Spleen (tissue), 11 donors: ENCODE results near the gene ABCC1. TPM values are rescaled to one million over a fixed set of nuclear protein-coding genes. Genes with fewer than 3 reads are reported as not detected.

ENCODE experiments used
- DNase-seq: peaks from one replicate; pipeline ENCODE4 v3.0.0-alpha.2; 2020
- H3K27ac ChIP-seq, 8 donors: fragments of 200-600 bp; sonication (generic) in 7 of 8; 1 replicate in 4 of 8; 2 replicates in 4 of 8; pipeline versions ENCODE4 v1.5.0 to v1.8.0; 2016 to 2021; ENCODE audit warnings: inconsistent platforms in 4 of 8, mild to moderate bottlenecking in 4 of 8, moderate library complexity in 1 of 8
- H3K27me3 ChIP-seq, 7 donors: fragments of 200-600 bp; sonication (generic) in 6 of 7; replicated peaks in 1 of 7; 1 replicate in 4 of 7; 2 replicates in 3 of 7; pipeline versions ENCODE4 v1.5.0 to v1.8.0; 2016 to 2021; ENCODE audit warnings: inconsistent platforms in 3 of 7, mild to moderate bottlenecking in 1 of 7
- H3K36me3 ChIP-seq, 6 donors: fragments of 200-600 bp; sonication (generic) in 5 of 6; 1 replicate in 4 of 6; 2 replicates in 2 of 6; pipeline versions ENCODE4 v1.5.0 to v1.8.0; 2016 to 2021; ENCODE audit warnings: inconsistent platforms in 2 of 6
- H3K4me1 ChIP-seq, 6 donors: fragments of 200-600 bp; sonication (generic) in 5 of 6; 1 replicate in 3 of 6; 2 replicates in 3 of 6; pipeline versions ENCODE4 v1.5.0 to v1.8.0; 2016 to 2021; ENCODE audit warnings: inconsistent platforms in 3 of 6
- H3K4me3 ChIP-seq, 8 donors: fragments of 200-600 bp; sonication (generic) in 7 of 8; 1 replicate in 4 of 8; 2 replicates in 4 of 8; pipeline versions ENCODE4 v1.5.0 to v1.8.0; 2016 to 2021; ENCODE audit warnings: inconsistent platforms in 4 of 8, mild to moderate bottlenecking in 4 of 8, moderate library complexity in 2 of 8
- H3K9me3 ChIP-seq, 8 donors: fragments of 200-600 bp; sonication (generic) in 7 of 8; 1 replicate in 4 of 8; 2 replicates in 4 of 8; pipeline versions ENCODE4 v1.5.0 to v1.8.0; 2016 to 2021; ENCODE audit warnings: inconsistent platforms in 4 of 8
- CTCF ChIP-seq, 11 experiments: fragments of 200-600 bp in 7 of 11; fragments of 450-650 bp in 4 of 11; sonication (generic) in 4 of 11; IDR thresholded peaks in 8 of 11; conservative IDR thresholded peaks in 3 of 11; 1 replicate in 7 of 11; 2 replicates in 4 of 11; pipeline versions ENCODE4 v1.4.0 to v1.8.0; 2016 to 2021; ENCODE audit warnings: antibody characterized with exemption in 11 of 11, inconsistent platforms in 4 of 11, mild to moderate bottlenecking in 1 of 11
- POLR2A ChIP-seq, 3 donors: fragments of 450-650 bp; IDR thresholded peaks; one replicate each; pipeline ENCODE4 v1.5.1; 2017; ENCODE audit warnings: antibody characterized with exemption in 3 of 3, mild to moderate bottlenecking in 1 of 3
- POLR2AphosphoS5 ChIP-seq, 3 donors: sonication (generic); formaldehyde crosslinking; IDR thresholded peaks; one replicate each; pipeline ENCODE4 v1.5.1; 2017; ENCODE audit warnings: antibody characterized with exemption in 3 of 3
- WGBS, 5 donors: extraction: QIAGEN DNeasy Blood & Tissue Kit in 3 of 5; methylation state at CpG; one replicate each; pipeline versions ENCODE4 v1.1.5 to v1.1.7; 2013 to 2018; 5-methylcytosine and 5-hydroxymethylcytosine counted together
- intact Hi-C: fragments of 100-400 bp; cut with DNase I; formaldehyde crosslinking; loops from one replicate; pipeline ENCODE4 v1.15.0; 2023; ENCODE audit warnings: low total_unique reads
- polyA plus RNA-seq, 3 donors: library from polyadenylated mRNA; stranded (reverse); fragments of 200-250 nt; gene quantifications; one replicate each; pipeline ENCODE4 v1.2.1, GENCODE V29; 2013
- total RNA-seq, 7 donors: library from RNA; depleted of rRNA in 3 of 7; stranded (reverse); fragments of >200 nt in 3 of 7; fragmentation: NEBNext Ultra II Directional in 4 of 7; extraction: Animal tissue kit (Norgen Biotek cat#: 25700) in 4 of 7; gene quantifications; one replicate each; pipeline versions ENCODE4 v1.1.0 to v1.2.1, GENCODE V29; 2016 to 2021
- donor health status: healthy with polysubstance abuse.
- donor health status: DM: no; HTN: no; CAD: no; lungs with moderate emphysema.
- donor health status: DM: no; HTN: no; CAD: no.
- donor health status: Bipolar disorder and iron deficiency.
- donor health status: healthy.
- donor health status: DM: no; HTN: no; CAD: no.
- donor health status: DM: yes; HTN: yes; CAD: no.

The ABCC1 gene
- total and polyA plus RNA-seq, 10 donors: 7.8 to 65.7 (median 52.5) TPM

GRCh38 chr16:16009401-16009800 is 60.0 kb downstream of the ABCC1 start:
- H3K27ac ChIP-seq: peak overlapping the region in 4 of 8 donors; percentile 43 to 84 (median 62)

GRCh38 chr16:16010194-16010593 is 60.8 kb downstream of the ABCC1 start:
- no peaks in the 10 kb centered on the region for H3K27me3 ChIP-seq
- no peak for TF ChIP-seq POLR2AphosphoS5 (IDR thresholded peaks at IDR 0.05)
- H3K4me1 ChIP-seq: peaks cover 0 to 38% (median 28%) of the 10 kb centered on the region in 6 donors
- no peak overlapping the region for H3K4me3 ChIP-seq
- DNase-seq: no peak
- intact Hi-C loops: no loop called here
- no peaks in the 10 kb centered on the region for H3K9me3 ChIP-seq
- H3K27ac ChIP-seq: no peak overlapping the region
- WGBS, 5 donors: 85 to 95% (median 91%) methylated on average over 3 of the region's 3 CpGs
- peaks cover 0 to 67% (median 45%) of the 10 kb centered on the region in 6 donors for H3K36me3 ChIP-seq

More at GRCh38 chr16:16009401-16009800, 60.0 kb downstream of the ABCC1 start:
- intact Hi-C loops: no loop called here
- TF ChIP-seq POLR2A (IDR thresholded peaks at IDR 0.05): no peak
- TF ChIP-seq POLR2AphosphoS5 (IDR thresholded peaks at IDR 0.05): no peak
- TF ChIP-seq CTCF (IDR thresholded peaks at IDR 0.05 in 8 of 11, conservative IDR thresholded peaks at IDR 0.05 in 3 of 11): no peak
- 91 to 97% (median 92%) methylated on average over 11 of the region's 11 CpGs for WGBS, 5 donors
- Histone ChIP-seq H3K27me3 (no peaks in the 10 kb centered on the region), H3K4me1 (peaks cover 0 to 38% (median 28%) of the 10 kb centered on the region in 6 donors), H3K9me3 (no peaks in the 10 kb centered on the region), H3K36me3 (peaks cover 0 to 59% (median 40%) of the 10 kb centered on the region in 6 donors), H3K4me3 (no peak overlapping the region)
- DNase-seq: no peak

- no peaks in the 10 kb centered on the region for H3K27me3 ChIP-seq
- no peak overlapping the region for H3K4me3 ChIP-seq
- H3K4me1 ChIP-seq: peaks cover 0 to 29% (median 21%) of the 10 kb centered on the region in 6 donors
- DNase-seq: no peak
- H3K27ac ChIP-seq: no peak overlapping the region
- TF ChIP-seq CTCF (IDR thresholded peaks at IDR 0.05 in 8 of 11, conservative IDR thresholded peaks at IDR 0.05 in 3 of 11): no peak
- no peak for TF ChIP-seq POLR2A (IDR thresholded peaks at IDR 0.05)
- no peak for TF ChIP-seq POLR2AphosphoS5 (IDR thresholded peaks at IDR 0.05)
- intact Hi-C loops: no loop called here
- 96 to 99% (median 97%) methylated on average over 5 of the region's 5 CpGs for WGBS, 5 donors
- H3K36me3 ChIP-seq: peaks cover 0 to 86% (median 60%) of the 10 kb centered on the region in 6 donors
- no peaks in the 10 kb centered on the region for H3K9me3 ChIP-seq
These were observed 62.7 kb downstream of the ABCC1 start for GRCh38 chr16:16012144-16012543.

- WGBS, 5 donors: 87 to 99% (median 93%) methylated on average over 6 of the region's 6 CpGs
- no peak for DNase-seq
- Histone ChIP-seq H3K9me3 (no peaks in the 10 kb centered on the region), H3K27me3 (no peaks in the 10 kb centered on the region), H3K4me3 (no peak overlapping the region), H3K36me3 (peaks cover 0 to 100% (median 69%) of the 10 kb centered on the region in 6 donors), H3K4me1 (peaks cover 0 to 12% (median 6%) of the 10 kb centered on the region in 6 donors), H3K27ac (no peak overlapping the region)
- TF ChIP-seq POLR2A (IDR thresholded peaks at IDR 0.05) (no peak), CTCF (IDR thresholded peaks at IDR 0.05 in 8 of 11, conservative IDR thresholded peaks at IDR 0.05 in 3 of 11) (no peak), POLR2AphosphoS5 (IDR thresholded peaks at IDR 0.05) (no peak)
- intact Hi-C loops: no loop called here
These were observed 64.4 kb downstream of the ABCC1 start for GRCh38 chr16:16013812-16014211.
